Activated B cell treated with CpG ODN at 0.5 μM for 24 hours (primary cell): ENCODE measurements around the gene DMRT1. TPM values are rescaled to one million over a fixed set of nuclear protein-coding genes. Genes with fewer than 3 reads are reported as not detected.

ENCODE experiments used
- ATAC-seq: fragments of 200-7000 bp; cut with Tn5 transposase; one replicate; pipeline ENCODE4 v1.10.0; 2021; ENCODE audit warnings: low read depth, mild to moderate bottlenecking, moderate library complexity
- CTCF ChIA-PET: fragments of 350-600 bp; sonication (Branson Sonifier 250); formaldehyde crosslinking; loops from one replicate; lab custom pipeline; 2021; ENCODE audit warnings: antibody characterized with exemption; lab: Charles Lee
- POLR2A ChIA-PET: fragments of 350-600 bp; sonication (Branson Sonifier 250); formaldehyde crosslinking; loops from one replicate; lab custom pipeline; 2021; ENCODE audit warnings: antibody characterized with exemption; lab: Charles Lee
- DNase-seq: peaks from one replicate; pipeline ENCODE4 v3.0.0; 2022
- H3K27ac Mint-ChIP-seq: one replicate; pipeline ENCODE4 v1.8.0; 2020; ENCODE audit warnings: mixed read lengths
- H3K27me3 Mint-ChIP-seq: one replicate; pipeline ENCODE4 v1.8.0; 2021; ENCODE audit warnings: mixed read lengths
- H3K36me3 Mint-ChIP-seq: one replicate; pipeline ENCODE4 v1.8.0; 2021; ENCODE audit warnings: low read depth, mixed read lengths
- H3K4me1 Mint-ChIP-seq: one replicate; pipeline ENCODE4 v1.8.0; 2021; ENCODE audit warnings: mixed read lengths
- H3K4me3 Mint-ChIP-seq: one replicate; pipeline ENCODE4 v1.8.0; 2020; ENCODE audit warnings: mild to moderate bottlenecking, mixed read lengths
- H3K9me3 Mint-ChIP-seq: one replicate; pipeline ENCODE4 v1.8.0; 2020; ENCODE audit warnings: mixed read lengths
- intact Hi-C: fragments of 100-400 bp; cut with micrococcal nuclease; formaldehyde crosslinking; loops from one replicate; pipeline ENCODE4 v1.15.1; 2024
- total RNA-seq: library from RNA; stranded (reverse); gene quantifications from 2 replicates; pipeline ENCODE4 v1.2.3, GENCODE V29; 2022
- TF ChIP-seq, protein P1 (sequence below): fragments of 200-600 bp; IDR thresholded peaks from one replicate; pipeline ENCODE4 v1.8.0; 2022; ENCODE audit warnings: antibody characterized with exemption, mild to moderate bottlenecking

The DMRT1 gene
- total RNA-seq, 1 donor from 2014 or later: not detected

DNA sequence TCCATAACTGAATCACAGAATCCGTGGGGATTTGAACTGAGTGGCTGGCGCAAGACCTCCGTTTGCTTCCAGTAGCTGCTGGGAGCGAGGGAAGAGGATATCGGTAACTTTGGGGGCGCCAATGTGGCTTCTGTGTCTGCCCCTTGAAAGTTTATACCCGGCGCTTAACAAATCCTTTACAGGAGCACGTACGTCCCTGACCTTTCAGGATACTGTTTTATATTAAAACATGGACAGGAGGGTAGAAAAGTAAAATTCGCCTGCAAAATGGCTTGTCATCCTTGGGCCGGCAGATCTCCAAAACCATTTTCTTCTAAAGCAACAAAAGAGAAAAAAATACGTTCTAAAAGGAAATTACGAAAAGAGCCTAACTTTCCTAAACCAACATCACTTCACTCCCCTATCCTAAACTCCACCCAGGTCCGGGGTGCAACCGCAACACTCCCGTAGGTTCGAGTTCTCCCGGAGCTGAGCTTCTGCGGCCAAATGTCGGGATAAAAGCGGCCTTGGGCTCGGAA lies 134.3 kb downstream of the DMRT1 start:
- ChIA-PET CTCF (no interaction called here), POLR2A (no interaction called here)
- H3K27me3 Mint-ChIP-seq: peaks cover 55% of the 10 kb centered on the region
- no peaks in the 10 kb centered on the region for H3K9me3 Mint-ChIP-seq
- DNase-seq: no peak
- no peak overlapping the region for H3K4me3 Mint-ChIP-seq
- intact Hi-C loops: no loop called here
- H3K36me3 Mint-ChIP-seq: no peaks in the 10 kb centered on the region
- TF ChIP-seq, protein P1, sequence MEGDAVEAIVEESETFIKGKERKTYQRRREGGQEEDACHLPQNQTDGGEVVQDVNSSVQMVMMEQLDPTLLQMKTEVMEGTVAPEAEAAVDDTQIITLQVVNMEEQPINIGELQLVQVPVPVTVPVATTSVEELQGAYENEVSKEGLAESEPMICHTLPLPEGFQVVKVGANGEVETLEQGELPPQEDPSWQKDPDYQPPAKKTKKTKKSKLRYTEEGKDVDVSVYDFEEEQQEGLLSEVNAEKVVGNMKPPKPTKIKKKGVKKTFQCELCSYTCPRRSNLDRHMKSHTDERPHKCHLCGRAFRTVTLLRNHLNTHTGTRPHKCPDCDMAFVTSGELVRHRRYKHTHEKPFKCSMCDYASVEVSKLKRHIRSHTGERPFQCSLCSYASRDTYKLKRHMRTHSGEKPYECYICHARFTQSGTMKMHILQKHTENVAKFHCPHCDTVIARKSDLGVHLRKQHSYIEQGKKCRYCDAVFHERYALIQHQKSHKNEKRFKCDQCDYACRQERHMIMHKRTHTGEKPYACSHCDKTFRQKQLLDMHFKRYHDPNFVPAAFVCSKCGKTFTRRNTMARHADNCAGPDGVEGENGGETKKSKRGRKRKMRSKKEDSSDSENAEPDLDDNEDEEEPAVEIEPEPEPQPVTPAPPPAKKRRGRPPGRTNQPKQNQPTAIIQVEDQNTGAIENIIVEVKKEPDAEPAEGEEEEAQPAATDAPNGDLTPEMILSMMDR: no peak
- no peak for ATAC-seq
- no peak overlapping the region for H3K27ac Mint-ChIP-seq
- peaks cover 5% of the 10 kb centered on the region for H3K4me1 Mint-ChIP-seq

DNA sequence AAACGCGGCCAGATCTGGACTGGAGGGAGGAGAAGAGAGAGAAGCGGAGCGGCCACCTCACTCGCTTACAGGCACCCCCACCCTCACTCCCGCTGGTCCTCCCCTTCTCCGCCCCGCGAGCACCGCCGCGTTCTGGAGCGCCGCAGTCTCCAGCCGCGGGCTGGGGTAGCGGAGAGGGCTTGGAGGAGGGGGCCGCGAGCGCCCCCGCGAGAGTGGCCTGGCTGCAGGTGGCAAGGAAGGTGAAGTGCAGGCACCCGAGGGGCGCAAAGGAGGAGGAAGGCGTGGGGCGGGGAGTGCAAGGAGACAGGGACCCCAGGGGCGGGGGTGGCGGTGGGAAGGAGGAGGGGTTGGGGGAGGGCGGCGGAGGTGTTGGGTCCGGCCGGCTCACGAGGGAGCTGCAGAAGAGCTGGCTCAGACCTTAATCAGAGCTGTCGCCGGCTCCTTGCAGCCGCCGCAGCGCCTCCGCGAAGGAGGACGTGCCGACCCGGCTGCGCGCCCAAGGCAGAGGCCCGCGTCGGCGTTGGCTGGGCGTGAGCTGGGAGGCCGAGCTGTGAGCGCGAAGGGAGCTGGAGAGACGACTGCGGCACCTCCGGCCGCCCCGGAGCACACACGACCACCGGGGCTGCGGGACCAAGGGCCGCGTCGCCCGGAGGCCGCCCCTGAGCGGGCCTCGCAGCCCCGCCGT lies 134.9 kb downstream of the DMRT1 start, which contains the start of gene DMRT3:
Gene DMRT3 (plus strand): TSS at position 398 of the 685 bp plus-strand sequence. CDS start 347 bp downstream, outside the sequence.
- ATAC-seq (no peak), DNase-seq (no peak)
- Mint-ChIP-seq H3K27ac (no peak within 1 kb of the TSS), H3K9me3 (no peaks in the 10 kb centered on the region), H3K27me3 (peaks cover 61% of the 10 kb centered on the region), H3K36me3 (no peaks in the 10 kb centered on the region), H3K4me1 (peaks cover 5% of the 10 kb centered on the region), H3K4me3 (no peak within 1 kb of the TSS)
- CTCF ChIA-PET: no interaction called here
- POLR2A ChIA-PET: no interaction called here
- intact Hi-C loops: no loop called here
- TF ChIP-seq, protein P1: no peak

DNA sequence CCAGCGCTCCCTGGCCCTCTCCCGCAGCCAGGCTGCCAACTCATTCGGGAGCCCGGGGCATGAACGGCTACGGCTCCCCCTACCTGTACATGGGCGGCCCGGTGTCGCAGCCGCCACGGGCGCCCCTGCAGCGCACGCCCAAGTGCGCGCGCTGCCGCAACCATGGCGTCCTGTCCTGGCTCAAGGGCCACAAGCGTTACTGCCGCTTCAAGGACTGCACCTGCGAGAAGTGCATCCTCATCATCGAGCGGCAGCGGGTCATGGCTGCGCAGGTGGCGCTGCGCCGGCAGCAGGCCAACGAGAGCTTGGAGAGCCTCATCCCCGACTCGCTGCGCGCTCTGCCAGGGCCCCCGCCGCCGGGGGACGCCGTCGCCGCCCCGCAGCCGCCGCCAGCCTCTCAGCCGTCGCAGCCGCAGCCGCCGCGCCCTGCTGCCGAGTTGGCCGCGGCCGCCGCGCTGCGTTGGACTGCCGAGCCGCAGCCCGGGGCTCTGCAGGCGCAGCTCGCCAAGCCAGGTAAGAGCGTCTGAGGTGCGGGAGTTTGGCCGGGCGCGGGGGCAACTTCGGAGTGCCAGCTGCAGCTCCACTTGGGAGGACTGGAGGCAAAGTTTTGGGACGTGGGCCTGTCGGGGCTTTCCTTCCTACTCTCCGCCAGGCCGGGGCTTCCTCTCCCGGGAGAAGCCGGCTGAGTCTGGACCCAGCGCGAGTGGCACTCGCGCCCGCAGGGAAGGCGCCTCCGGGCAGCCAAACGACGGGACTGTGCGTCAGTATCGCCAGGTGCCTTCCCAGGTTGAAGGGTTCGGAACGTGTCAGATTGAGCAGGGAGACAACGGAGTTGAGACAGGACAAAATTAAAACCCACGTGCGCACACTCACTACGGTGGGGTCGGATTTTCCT lies 135.7 kb downstream of the DMRT1 start:
- peaks cover 3% of the 10 kb centered on the region for H3K4me1 Mint-ChIP-seq
- no peak overlapping the region for H3K4me3 Mint-ChIP-seq
- TF ChIP-seq, protein P1: no peak
- no peaks in the 10 kb centered on the region for H3K9me3 Mint-ChIP-seq
- CTCF ChIA-PET: no interaction called here
- intact Hi-C loops: no loop called here
- H3K27ac Mint-ChIP-seq: no peak overlapping the region
- ATAC-seq (no peak), DNase-seq (no peak)
- POLR2A ChIA-PET: no interaction called here
- H3K36me3 Mint-ChIP-seq: no peaks in the 10 kb centered on the region
- H3K27me3 Mint-ChIP-seq: peaks cover 69% of the 10 kb centered on the region

DNA sequence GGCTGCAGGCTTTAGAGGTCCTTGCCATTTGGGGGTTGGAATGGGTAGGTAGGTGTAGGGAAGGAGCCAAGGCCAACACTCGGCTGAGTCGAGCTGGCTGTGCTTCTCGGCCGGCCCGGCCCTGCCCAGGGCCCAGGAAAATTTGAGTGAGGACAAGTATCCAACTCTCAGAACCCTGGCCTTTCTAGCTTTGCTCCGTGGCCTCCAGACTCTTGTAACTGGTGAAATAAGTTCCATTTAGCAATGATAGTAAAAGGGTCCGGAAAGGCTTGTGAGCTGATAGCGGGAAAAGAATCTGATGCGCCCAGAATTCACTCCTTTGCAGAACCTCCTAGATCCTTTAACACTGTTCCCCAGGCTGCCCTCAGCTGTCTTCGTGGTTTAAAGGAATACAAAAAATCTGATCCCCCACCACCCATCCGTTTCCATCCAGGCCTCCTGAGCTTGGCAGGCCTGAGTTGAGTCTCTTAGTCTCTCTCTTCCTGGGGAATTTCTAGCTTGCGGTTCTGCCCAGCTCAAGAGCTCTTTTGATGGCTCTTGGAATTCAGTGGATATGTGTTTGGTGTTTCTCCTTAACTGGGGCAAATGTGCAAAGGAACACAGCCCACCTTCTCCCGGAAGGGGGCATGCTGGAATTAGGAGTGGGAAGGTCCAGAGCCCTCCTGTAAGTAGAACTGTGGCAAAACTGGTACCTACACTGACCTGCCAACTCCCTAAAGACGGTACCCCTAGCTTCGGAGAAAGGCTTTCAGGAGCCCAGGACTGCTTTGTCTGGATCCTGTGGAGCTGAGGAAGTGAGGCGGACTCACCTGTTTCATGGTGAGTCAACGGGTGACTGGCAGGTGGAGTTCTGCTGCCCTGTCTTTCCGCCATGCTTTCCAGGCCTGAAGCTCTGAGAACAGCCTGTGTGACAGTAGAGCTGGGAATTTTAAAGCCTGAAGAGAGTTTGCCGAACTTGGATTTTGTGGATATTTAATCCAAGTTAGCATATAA lies 136.6 kb downstream of the DMRT1 start:
- ChIA-PET CTCF (no interaction called here), POLR2A (no interaction called here)
- DNase-seq (no peak), ATAC-seq (no peak)
- Mint-ChIP-seq H3K4me1 (peaks cover 2% of the 10 kb centered on the region), H3K27me3 (peaks cover 77% of the 10 kb centered on the region), H3K4me3 (no peak overlapping the region), H3K9me3 (no peaks in the 10 kb centered on the region), H3K36me3 (no peaks in the 10 kb centered on the region), H3K27ac (no peak overlapping the region)
- TF ChIP-seq, protein P1: no peak
- intact Hi-C loops: no loop called here
